Activated naive CD8-positive, alpha-beta T cell treated with anti-CD3 and anti-CD28 coated beads, Interleukin-2, amount 50 U/mL, for 16 hours (primary cell): Measurements from ENCODE around the gene GPR34.
"Not testable (repeated sequence)": the region's sequence is repeated elsewhere in the genome, so short reads cannot be mapped to it uniquely, and the experiment has no call there.

ENCODE experiments used
- DNase-seq: peaks from one replicate; pipeline ENCODE4 v3.0.0-alpha.2; 2020; ENCODE audit warnings: low read depth, low spot score

GPR34 gene

GRCh38 chrX:41693024-41693423, 4.3 kb downstream of the GPR34 start:
- no peak for DNase-seq

GRCh38 chrX:41695426-41695825, 6.7 kb downstream of the GPR34 start:
- no peak for DNase-seq

- no peak for DNase-seq
These were observed 14.8 kb downstream of the GPR34 start for GRCh38 chrX:41703574-41704029.

DNA sequence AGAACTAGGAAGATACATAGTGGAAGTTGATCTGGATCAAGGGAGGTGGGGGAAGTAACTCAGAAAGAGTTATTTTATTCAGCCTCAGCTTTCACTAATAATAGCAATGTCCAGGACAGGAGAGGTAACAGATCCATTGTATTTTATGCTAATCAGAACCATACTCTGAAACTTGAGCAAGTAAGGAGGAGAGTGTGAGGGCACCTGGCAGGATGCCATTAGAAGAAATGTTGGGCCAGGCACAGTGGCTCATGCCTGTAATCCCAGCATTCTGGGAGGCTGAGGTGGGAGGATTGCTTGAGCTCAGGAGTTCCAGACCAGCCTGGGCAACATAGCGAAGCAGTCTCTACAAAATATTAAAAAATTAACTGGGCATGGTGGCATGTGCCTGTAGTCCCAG, 16.3 kb downstream of the GPR34 start:
- no peak for DNase-seq

GRCh38 chrX:41705680-41706374, 17.1 kb downstream of the GPR34 start:
- DNase-seq = no peak

- DNase-seq = no peak
These were observed 18.4 kb downstream of the GPR34 start for GRCh38 chrX:41707218-41707617.

GRCh38 chrX:41708486-41708885, 19.7 kb downstream of the GPR34 start:
- no peak for DNase-seq

DNA sequence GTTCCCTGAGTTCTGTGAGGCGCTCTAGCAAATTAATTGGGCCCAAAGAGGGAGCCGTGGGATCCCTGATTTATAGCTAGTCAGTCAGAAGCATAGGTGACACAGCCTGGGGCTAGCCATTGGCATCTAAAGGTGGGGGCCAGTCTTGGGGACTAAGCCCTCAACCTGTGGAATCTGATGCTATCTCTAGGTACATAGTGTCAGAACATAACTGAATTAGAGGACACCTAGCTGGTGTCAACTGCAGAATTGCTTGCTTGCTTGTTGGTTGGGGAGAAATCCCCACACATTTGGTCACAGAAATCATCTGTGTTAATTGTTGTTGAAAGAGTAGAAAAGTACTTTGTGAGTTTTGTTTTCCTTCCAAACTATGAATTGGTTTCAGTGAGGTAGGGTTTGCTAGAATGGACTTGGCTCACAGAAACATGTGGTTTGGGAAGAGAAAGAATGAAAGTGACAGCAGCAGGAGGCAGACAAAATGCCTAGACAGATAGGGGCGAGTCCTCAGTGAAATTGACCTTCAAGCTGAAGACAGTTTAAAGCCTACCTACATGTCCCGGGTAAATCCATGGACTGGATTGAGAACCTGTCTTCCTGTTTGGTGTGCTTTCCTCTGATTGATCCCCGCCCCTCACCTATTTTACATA, 22.4 kb downstream of the GPR34 start:
- DNase-seq = no peak

- DNase-seq = no peak
These were observed 27.4 kb downstream of the GPR34 start for GRCh38 chrX:41716222-41716621.

- DNase-seq = no peak
These were observed 28.1 kb downstream of the GPR34 start for GRCh38 chrX:41716767-41717473.

DNA sequence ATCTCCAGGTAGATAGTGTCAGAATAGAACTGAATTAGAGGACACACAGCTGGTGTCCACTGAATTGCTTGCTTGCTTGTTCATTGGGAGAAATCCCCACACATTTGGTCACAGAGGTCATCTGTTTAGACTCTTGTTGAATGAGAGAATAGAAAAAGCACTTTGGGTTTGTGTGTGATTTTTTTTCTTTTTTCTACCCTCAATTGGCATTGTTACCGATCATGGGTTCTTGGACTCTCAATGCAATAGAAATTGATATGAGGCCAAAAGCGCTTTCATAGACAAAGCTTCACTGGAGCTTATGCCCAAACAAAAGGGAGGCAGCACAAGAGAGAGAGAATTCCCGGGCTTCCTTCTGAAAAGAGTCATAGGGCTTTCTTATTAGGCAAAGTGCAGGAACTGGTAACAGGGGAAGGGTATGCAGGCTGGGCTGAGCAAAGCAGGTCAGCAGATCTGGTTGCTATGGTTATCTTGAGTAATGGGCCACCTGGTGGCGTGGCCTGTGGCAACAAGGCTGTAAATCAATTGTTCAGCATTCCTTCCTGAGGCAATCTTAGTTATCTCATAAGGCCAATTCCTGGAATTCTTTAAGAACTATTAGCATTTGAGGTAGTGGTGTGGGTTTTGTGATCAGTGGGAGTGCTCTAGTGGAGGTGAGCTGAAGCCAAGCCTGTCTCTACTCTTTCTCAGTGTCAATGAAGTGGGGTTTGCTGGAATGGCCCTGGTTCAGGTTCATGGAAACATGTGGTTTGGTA, 29.9 kb downstream of the GPR34 start:
- no peak for DNase-seq

DNA sequence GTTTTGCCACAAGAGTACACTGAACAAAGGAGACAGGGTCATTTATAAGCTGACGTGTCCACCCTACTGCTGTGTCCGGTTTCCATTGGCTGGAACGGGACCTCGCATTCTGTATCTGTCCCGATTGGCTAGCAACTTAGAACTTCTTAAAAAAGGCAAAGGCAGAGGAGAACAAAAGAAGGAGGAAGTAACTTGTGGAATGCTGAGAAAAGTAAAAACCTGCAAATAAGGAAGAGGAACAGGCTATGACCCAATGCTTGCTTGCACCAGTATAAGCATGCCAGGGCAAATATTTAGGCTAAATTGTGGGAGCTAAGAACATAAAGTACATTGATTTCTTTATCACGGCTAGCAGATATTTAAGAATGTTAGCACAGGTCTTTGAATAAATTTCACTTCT, 30.8 kb downstream of the GPR34 start:
- not testable (repeated sequence) for DNase-seq

GRCh38 chrX:41720125-41720779, 31.5 kb downstream of the GPR34 start:
- DNase-seq = no peak

DNA sequence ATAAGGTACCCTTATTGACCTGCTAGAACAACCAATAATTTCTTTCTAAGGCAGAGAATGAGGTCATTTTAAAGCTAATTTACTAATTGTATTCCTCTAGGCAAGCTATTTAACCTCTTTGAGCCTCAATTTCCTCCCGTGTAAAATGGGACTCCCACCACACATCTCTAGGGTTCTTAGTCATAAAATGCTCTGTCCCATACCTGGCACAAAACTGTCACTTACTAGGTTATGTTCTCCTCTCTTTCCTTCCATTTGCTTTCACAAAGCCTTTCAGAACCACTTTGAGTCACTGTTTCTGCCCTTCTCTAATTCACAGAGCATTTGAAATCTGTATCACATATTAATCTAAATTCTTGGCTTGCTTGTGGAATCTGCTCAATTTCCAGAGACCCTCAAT, 32.8 kb downstream of the GPR34 start:
- DNase-seq = no peak

DNA sequence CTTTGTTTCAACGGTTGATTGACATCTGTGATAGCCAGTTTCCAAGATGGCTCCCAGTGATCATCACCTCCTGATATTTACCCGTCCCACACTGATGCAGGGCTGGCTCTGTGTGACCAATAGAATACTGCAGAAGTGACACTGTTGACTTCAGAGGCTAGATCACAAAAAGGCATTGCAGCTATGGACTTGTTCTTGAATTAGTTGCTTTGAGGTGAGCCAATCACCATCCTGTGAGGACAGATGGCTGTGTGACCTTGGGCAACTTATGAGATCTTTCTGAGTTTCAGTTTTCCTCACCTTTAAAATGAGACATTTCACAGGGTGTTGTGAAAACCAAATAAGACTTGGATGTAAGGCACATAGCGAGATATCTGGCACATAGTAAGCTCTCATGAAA, 33.4 kb downstream of the GPR34 start:
- DNase-seq = no peak

DNA sequence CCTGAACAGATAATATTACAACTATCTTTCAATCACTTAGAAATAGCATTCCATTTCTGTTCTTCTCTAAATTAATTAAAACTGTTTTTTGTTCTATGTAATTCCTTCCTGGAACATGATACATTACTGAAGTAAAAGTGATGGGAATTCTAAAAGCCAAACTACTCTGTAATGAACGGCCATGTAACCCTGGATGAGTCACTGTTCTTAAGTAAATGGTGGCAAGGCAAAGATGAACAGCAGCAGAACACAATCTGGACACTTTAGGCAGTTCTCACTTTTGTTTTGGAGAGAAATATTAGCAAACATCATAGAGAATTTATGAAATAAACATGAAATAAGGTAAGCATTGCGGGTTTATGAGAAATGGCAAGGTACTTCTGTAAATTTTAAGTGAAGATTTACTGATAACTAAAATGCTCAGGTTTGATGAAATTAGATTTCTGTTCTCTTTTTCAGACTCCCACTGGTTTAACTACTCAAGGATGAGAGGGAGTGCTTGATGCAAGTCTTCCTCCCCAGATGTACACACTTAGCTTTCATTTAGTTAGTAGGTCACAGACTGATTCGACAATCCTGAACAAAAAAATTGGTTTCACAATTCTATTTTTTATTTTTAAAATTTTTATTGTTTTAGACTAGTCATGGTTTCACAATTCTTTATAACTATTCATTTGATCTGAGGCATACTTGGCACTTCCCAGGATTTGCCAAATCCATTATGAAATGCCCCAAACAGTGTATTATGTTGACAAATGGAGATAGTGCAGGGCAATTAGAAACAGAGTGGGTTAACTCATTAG, 34.2 kb downstream of the GPR34 start:
- no peak for DNase-seq

DNA sequence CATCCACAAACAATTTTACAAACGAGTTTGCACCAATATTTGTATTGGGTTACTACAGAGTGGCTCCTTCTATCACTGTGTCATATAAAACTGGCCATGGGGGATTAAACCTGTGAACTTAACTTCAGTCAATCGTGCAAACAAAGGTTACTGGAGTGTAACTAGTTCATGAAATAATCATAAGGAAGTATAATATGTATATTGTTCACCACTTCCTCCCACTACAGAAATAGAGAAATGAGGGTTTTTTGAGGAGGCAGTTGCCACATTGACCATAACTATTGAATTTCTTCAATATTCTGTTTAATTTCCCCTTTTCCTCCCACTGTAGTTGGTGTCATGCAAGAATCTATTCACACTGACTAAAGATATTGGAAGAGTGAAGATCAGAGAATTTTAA, 35.1 kb downstream of the GPR34 start, which contains the start of gene GPR82:
Gene GPR82 (plus strand): TSS at position 356 of the 400 bp plus-strand sequence. CDS start 2,846 bp downstream, outside the sequence.
- no peak for DNase-seq

- no peak for DNase-seq
These were observed 39.4 kb downstream of the GPR34 start for GRCh38 chrX:41728125-41728524.

DNA sequence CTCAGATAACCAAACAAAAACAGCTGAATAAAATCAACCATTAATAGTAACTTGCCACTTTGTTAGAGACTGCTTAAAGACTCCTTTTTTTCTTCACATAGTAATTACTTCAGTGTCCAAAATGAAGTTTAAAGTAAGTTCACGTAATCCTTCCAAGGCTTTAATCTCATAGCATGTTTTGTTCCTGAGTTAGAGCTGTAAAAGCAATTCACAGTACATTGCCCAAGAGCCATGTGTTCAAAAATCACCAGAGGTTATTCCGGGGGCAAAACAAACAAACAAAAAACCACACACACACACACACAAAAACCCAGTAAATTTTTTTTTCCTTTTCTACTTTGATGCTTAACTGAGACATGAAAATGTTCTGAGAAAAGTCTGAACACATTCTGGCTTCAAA, 41.3 kb downstream of the GPR34 start:
- DNase-seq = no peak

- DNase-seq = no peak
These were observed 43.5 kb downstream of the GPR34 start for GRCh38 chrX:41732260-41732659.

DNA sequence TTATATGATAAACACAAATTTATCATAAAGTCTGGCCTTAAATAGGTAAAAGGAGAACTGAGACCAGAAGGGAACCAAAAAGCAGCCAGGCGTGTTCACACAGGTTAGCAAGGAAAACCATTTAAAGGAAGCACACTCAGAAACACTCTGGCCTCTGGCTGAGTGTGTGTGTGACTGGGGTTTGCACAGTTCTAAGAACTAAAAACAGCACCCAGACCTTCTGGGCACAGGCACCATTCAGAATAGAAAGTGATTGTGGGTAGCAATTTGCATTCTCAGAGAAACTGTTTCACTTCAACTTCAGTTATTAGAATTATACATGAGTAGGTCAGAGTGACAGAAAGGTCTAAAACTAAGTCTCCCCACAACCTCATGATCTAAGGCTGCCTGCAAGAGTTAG, 45.2 kb downstream of the GPR34 start:
- DNase-seq = no peak
